Activated naive CD8-positive, alpha-beta T cell treated with anti-CD3 and anti-CD28 coated beads for 36 hours (primary cell): ENCODE results near the gene PAPPA2. TPM values are rescaled to one million over a fixed set of nuclear protein-coding genes. Genes with fewer than 3 reads are reported as not detected.

Experiments used
- DNase-seq: peaks from one replicate; pipeline ENCODE4 v3.0.0; 2021
- H3K27ac Mint-ChIP-seq: one replicate; pipeline ENCODE4 v1.8.0; 2022; ENCODE audit warnings: mild to moderate bottlenecking, moderate library complexity, mixed read lengths
- H3K27me3 Mint-ChIP-seq: one replicate; pipeline ENCODE4 v1.8.0; 2022; ENCODE audit warnings: mild to moderate bottlenecking, mixed read lengths
- H3K36me3 Mint-ChIP-seq: one replicate; pipeline ENCODE4 v1.8.0; 2021; ENCODE audit warnings: mild to moderate bottlenecking, mixed read lengths
- H3K4me1 Mint-ChIP-seq: one replicate; pipeline ENCODE4 v1.8.0; 2021; ENCODE audit warnings: mixed read lengths
- H3K4me3 Mint-ChIP-seq: one replicate; pipeline ENCODE4 v1.8.0; 2022; ENCODE audit warnings: mild to moderate bottlenecking, moderate library complexity, mixed read lengths
- H3K9me3 Mint-ChIP-seq: one replicate; pipeline ENCODE4 v1.8.0; 2022; ENCODE audit warnings: mixed read lengths
- total RNA-seq, 2 experiments: library from RNA; stranded (reverse); gene quantifications; one replicate each; pipeline ENCODE4 v1.2.3, GENCODE V29; 2021

Gene PAPPA2
- total RNA-seq, 2 experiments from 2014 or later: 0.12 to 0.52 TPM

DNA sequence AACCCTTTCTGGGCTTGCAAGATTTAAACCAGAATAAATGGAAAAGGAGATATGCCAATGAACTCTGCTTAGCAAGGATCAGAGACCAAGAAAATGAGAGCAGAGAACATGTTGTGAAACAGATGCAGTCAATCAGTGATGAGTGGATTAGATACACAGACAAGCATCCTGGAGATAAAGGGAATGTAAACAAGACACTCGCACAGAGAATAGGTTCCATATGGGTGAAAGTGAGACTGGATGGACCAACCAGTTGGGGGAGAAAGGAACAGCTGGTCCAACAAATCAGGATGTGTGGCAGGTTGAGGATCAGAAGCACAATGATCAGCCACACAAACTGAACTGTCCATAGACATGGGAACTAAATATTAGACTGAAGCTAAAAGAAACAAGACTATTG lies 363.3 kb downstream of the PAPPA2 start:
- no peaks in the 10 kb centered on the region for H3K9me3 Mint-ChIP-seq
- no peaks in the 10 kb centered on the region for H3K27me3 Mint-ChIP-seq
- H3K27ac Mint-ChIP-seq: no peak overlapping the region
- no peaks in the 10 kb centered on the region for H3K4me1 Mint-ChIP-seq
- no peaks in the 10 kb centered on the region for H3K36me3 Mint-ChIP-seq
- H3K4me3 Mint-ChIP-seq: no peak overlapping the region
- DNase-seq: no peak

DNA sequence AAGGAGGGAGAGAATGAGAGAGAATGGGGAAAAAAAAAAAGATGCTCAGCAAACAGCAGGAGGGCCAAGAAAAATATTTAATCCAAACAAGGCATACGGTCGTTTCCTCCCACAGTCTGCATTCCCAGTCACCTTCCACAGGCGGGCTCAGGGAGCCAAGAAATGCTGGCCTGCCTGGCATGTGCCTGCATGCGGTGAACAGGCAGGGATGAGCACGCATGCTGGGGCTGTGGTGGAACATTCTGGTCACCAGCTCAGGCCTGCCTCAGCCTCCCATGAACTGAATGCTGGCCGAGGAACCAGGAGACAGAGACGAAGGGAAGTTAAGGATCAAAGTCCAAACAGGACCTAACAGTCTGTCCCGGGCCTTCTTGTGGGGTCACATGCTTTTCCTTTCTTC lies 366.3 kb downstream of the PAPPA2 start:
- Mint-ChIP-seq H3K4me1 (no peaks in the 10 kb centered on the region), H3K36me3 (no peaks in the 10 kb centered on the region), H3K9me3 (no peaks in the 10 kb centered on the region), H3K4me3 (no peak overlapping the region), H3K27me3 (no peaks in the 10 kb centered on the region), H3K27ac (no peak overlapping the region)
- no peak for DNase-seq

DNA sequence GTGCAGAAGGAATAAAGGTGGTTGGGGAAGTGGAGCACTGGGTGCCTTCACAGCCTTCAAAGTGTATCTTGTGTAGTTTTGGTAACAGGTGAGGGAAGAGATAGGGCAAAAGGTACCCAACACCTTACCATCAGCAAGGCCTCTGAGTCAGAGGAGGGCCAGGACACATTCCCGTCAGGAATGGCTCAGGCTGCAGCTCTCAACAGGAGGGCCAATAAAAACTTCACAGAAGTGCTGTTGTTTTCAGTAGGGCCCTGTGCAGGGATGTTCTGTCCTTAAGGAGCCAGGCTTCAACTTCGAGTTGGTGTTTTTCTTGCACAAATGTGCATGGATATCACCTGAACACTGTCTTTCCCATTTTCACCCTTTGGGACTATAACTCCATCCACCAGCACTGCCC lies 368.2 kb downstream of the PAPPA2 start:
- no peak overlapping the region for H3K27ac Mint-ChIP-seq
- no peak for DNase-seq
- H3K27me3 Mint-ChIP-seq: no peaks in the 10 kb centered on the region
- no peaks in the 10 kb centered on the region for H3K36me3 Mint-ChIP-seq
- H3K4me1 Mint-ChIP-seq: no peaks in the 10 kb centered on the region
- H3K4me3 Mint-ChIP-seq: no peak overlapping the region
- H3K9me3 Mint-ChIP-seq: no peaks in the 10 kb centered on the region

DNA sequence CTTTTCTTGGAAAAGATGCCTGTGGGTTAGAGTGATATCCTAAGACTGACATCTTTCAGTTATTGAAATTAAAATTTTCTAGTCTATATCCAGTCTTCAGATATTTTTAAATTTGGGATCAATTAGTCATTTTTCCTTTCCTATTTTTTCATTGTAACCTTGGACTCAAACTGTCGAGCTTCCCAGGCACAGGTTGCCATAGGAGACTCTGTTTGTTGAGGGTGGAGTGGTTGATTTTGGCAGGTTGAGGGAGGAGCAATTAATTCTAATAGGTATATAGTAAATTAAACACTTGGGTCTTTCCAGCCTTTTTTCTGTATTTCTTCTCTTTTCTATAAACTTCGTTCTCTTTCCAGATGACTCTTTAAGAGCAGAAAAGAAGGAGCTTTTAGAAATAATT lies 374.7 kb downstream of the PAPPA2 start:
- no peak overlapping the region for H3K27ac Mint-ChIP-seq
- H3K9me3 Mint-ChIP-seq: no peaks in the 10 kb centered on the region
- no peak overlapping the region for H3K4me3 Mint-ChIP-seq
- no peaks in the 10 kb centered on the region for H3K36me3 Mint-ChIP-seq
- no peak for DNase-seq
- no peaks in the 10 kb centered on the region for H3K27me3 Mint-ChIP-seq
- H3K4me1 Mint-ChIP-seq: no peaks in the 10 kb centered on the region

DNA sequence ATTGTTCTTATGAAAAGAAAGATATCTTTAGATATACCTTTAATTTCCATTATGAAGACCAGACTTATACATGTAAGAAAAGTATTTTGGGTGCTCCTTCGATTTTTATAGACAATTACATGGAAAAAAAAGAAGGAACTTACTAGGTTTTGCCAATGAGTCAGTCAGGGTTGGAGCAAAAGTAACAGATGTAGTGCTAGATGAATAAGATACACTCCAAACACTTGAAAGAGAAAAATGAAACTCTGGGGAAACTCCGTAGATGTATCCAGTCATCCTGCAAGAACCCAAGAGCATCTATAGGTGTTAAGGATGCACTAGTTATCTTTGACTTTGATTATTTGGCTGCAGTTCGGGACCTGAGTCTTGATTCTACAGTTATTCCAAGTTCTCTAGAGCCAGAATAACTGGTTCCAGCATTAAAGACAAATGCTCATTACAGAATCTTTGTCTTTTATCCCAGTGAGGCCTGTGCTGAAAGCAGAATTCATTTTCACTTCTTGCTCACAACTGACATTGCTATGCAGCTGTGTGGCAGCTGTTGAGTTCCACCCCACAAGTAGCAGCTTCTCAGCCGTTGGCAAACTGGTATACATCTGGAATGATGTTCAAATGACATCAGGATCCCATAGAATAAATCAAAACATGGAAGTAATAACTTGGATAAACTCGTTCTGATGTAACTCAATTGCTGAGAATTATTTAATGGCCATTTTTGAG lies 375.5 kb downstream of the PAPPA2 start:
- H3K27me3 Mint-ChIP-seq: no peaks in the 10 kb centered on the region
- H3K4me1 Mint-ChIP-seq: no peaks in the 10 kb centered on the region
- H3K36me3 Mint-ChIP-seq: no peaks in the 10 kb centered on the region
- no peak overlapping the region for H3K4me3 Mint-ChIP-seq
- DNase-seq: no peak
- no peak overlapping the region for H3K27ac Mint-ChIP-seq
- no peaks in the 10 kb centered on the region for H3K9me3 Mint-ChIP-seq

DNA sequence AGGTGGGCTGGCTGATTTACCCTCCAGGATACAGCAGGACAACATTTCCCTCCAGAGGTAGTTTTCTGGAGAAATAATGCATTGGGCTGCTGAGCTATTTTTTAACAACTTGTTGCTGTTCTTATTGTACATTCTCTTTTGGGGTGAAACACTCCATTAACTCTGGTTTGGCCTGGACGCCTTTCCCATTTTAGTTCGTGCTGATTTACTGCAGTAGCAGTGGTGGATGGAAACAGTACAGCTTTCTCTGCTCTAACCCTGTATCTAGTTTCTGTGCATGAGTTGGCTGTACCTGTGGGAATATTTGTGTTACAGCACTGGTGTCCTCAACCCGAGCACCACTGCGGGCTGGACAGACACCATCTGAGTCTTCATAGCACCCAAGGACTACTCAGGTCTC lies 376.2 kb downstream of the PAPPA2 start:
- H3K9me3 Mint-ChIP-seq: no peaks in the 10 kb centered on the region
- no peaks in the 10 kb centered on the region for H3K4me1 Mint-ChIP-seq
- no peak overlapping the region for H3K27ac Mint-ChIP-seq
- H3K36me3 Mint-ChIP-seq: no peaks in the 10 kb centered on the region
- no peak overlapping the region for H3K4me3 Mint-ChIP-seq
- no peaks in the 10 kb centered on the region for H3K27me3 Mint-ChIP-seq
- no peak for DNase-seq

DNA sequence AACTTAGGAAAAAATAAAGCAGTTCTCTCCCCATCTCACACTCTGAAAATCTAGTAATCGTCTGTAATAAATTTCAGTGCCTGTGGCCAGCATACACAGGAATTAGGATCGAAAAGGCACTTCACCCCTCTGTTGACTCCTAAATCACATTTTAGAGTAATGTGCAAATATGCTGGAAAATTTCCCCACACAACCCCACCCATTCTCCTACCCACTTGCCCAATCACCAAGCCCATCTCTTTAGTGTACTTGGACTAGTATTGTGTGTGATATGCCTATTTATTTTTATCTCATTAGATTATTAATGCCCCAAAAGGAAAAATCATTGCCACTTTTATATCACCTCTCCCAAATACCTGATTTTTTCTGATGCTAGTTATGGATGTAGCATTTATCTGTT lies 378.3 kb downstream of the PAPPA2 start:
- Mint-ChIP-seq H3K9me3 (no peaks in the 10 kb centered on the region), H3K27ac (no peak overlapping the region), H3K4me3 (no peak overlapping the region), H3K4me1 (no peaks in the 10 kb centered on the region), H3K36me3 (no peaks in the 10 kb centered on the region), H3K27me3 (peaks cover 5% of the 10 kb centered on the region)
- no peak for DNase-seq

DNA sequence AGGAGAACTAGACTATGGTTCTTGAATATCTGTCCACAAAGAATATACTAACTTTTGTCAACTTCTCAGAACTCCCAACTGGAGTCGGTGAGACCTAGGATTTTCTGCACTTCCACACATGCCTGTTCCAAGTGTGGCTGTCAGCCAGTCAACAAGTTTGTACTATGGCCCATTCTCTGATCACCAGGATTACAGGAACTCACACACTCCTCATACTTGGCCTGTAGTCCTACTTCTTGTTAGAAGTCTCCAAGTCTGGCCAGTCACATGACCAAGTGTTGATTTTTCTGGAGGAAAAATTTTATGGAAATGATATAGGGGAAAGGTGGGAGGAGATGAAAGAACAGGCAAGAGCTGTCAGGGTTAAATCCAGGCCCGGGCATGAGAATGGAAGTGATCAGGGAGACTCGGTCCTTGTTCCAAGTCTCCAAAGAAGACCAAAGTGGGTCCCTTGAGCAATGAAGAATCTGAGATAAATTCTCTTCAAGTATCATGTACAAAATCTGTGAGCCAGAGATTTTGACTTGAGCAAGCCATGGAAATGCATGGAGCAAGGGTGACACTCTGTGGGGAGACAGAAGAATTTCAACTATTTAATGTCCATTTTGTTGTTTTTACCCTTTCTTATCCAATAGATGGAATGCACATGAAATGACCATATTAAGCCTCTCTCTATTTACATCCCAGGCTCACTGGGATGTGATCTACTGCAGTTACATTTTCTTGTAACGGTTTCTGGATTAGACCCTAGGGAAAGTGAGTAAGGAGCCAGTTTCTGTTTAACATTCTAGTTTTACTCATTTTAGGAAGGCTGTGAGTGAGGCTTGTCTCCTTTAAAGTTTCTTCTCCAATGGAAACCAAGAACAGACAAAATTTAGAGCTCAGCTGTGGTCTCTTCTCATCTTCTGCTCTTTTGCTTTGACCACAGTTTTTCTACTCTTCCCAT lies 380.6 kb downstream of the PAPPA2 start:
- Mint-ChIP-seq H3K4me3 (no peak overlapping the region), H3K27ac (no peak overlapping the region), H3K9me3 (no peaks in the 10 kb centered on the region), H3K36me3 (no peaks in the 10 kb centered on the region), H3K27me3 (peaks cover 5% of the 10 kb centered on the region), H3K4me1 (no peaks in the 10 kb centered on the region)
- no peak for DNase-seq

DNA sequence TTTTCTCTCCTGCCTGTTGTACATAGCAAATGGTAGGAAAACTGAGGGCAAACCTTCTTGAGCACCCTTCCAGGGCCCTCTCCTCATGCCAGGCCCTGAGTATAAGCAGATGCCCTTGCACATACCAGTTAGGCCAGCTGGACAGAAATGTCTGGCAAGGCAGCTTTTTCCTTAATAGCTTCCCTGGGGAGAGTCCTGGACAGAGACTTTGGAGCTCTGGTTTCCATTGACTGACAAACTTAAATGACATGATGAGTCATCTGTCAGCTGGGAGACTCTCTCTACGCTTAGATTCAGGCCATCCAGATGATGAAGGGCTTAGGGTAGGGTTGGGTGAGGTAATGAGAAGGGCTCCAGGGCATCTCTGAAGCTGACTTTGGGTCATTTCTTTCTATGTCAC lies 384.1 kb downstream of the PAPPA2 start:
- Mint-ChIP-seq H3K27ac (no peak overlapping the region), H3K4me3 (no peak overlapping the region), H3K4me1 (no peaks in the 10 kb centered on the region), H3K9me3 (no peaks in the 10 kb centered on the region), H3K27me3 (peaks cover 5% of the 10 kb centered on the region), H3K36me3 (no peaks in the 10 kb centered on the region)
- no peak for DNase-seq

DNA sequence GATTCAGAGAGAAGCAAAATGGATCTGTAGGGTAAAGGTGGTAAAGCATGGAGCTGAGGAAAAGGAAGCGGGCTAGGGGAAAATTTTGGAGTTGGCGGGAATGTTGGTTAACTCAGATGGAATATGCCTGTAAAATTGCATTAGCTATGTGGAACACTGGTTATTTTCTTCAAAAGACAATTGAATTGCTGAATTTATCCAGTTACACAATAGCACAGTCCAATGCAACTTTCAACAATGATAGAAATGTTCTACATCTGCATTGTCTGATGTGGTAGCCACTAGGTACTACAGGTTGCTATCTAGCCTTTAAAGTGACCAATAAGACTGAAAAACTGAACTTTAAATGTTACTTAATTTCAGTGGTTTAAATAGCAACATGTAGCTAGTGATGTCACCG lies 386.3 kb downstream of the PAPPA2 start:
- peaks cover 5% of the 10 kb centered on the region for H3K27me3 Mint-ChIP-seq
- H3K4me1 Mint-ChIP-seq: no peaks in the 10 kb centered on the region
- no peak for DNase-seq
- H3K9me3 Mint-ChIP-seq: no peaks in the 10 kb centered on the region
- no peaks in the 10 kb centered on the region for H3K36me3 Mint-ChIP-seq
- no peak overlapping the region for H3K4me3 Mint-ChIP-seq
- no peak overlapping the region for H3K27ac Mint-ChIP-seq

DNA sequence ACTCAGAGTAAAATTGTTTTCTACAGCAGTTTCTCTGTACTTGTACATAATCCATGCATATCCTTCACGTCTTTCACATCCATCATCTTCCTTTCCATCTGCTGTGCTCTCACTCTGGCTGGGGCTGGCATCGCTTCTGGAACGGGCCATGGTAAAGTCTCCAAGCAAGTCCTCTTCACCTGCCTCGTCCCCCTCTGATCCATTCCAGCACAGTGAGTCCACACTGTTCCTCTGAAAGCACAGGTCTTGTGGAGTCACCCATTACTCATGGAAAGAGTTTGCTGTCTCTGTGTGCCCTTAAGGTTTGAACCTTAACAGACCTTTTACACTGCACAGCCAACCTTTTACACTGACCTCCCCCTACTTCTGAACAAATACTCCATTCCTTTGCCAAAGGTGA lies 387.9 kb downstream of the PAPPA2 start:
- Mint-ChIP-seq H3K36me3 (no peaks in the 10 kb centered on the region), H3K4me3 (no peak overlapping the region), H3K9me3 (no peaks in the 10 kb centered on the region), H3K27me3 (no peaks in the 10 kb centered on the region), H3K4me1 (no peaks in the 10 kb centered on the region), H3K27ac (no peak overlapping the region)
- DNase-seq: no peak

DNA sequence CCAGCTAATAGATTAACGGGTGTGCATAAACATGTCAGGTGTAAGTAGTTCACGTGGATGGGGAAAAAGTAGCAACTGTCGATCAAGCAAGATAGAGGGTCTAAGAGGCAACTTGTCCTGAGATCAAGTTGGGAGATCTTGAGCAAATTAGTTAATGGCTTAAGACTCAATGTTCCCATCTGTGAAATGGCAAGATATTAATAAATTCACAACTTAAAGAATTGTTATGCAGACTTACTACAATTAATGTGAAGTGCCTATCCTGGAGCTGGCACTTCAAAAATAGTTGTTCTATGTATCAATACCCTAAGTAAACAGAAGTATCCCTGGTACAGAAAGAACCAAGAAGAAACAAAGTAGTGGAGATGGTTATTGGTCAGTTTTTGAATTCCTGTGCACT lies 389.1 kb downstream of the PAPPA2 start:
- H3K27me3 Mint-ChIP-seq: no peaks in the 10 kb centered on the region

DNA sequence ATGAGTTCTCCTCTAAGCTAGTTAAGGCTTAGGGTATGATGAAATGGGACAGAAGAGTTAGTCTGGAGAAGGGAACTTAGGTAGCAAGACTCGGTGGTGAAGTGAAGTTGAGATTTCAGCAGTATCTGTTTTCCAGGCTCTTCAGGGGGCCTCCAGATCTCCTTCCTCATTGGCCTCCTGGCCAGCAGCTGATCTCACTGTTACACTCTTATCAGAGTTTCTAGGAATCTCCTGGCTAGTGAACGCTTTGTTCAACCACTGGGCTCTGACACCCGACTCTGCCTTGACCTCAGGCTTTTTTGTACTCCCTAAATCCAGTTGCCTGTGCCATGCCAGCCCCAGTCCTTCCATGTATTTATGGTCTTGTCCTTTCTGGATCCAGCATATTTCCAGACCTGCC lies 390.5 kb downstream of the PAPPA2 start:
- Mint-ChIP-seq H3K27ac (no peak overlapping the region), H3K9me3 (no peaks in the 10 kb centered on the region), H3K4me3 (no peak overlapping the region), H3K27me3 (no peaks in the 10 kb centered on the region), H3K36me3 (no peaks in the 10 kb centered on the region), H3K4me1 (no peaks in the 10 kb centered on the region)
- no peak for DNase-seq

More for the DNA sequence above, 389.1 kb downstream of the PAPPA2 start:
- no peaks in the 10 kb centered on the region for H3K36me3 Mint-ChIP-seq
- no peak overlapping the region for H3K4me3 Mint-ChIP-seq
- H3K4me1 Mint-ChIP-seq: no peaks in the 10 kb centered on the region
- no peak for DNase-seq
- no peaks in the 10 kb centered on the region for H3K9me3 Mint-ChIP-seq
- H3K27ac Mint-ChIP-seq: no peak overlapping the region

DNA sequence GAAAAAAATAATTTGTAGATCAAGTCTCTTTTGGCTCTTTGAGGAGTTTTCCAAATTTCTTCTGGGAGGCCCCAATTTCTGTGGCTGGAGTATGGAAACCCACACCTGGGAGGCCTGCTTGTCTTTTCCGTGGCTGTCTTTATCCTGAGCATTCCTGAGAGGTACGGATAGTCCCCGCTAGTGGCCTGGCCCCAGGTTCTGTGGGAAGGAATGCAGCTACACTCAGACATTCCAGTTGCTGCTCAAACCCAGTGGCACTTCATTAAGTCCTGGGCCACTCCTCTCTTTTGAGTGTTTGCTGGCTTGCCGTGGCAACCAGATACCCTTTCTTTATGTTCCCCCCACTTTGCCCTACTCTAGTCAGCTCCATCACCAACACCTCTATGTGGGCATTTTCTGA lies 391.1 kb downstream of the PAPPA2 start:
- Mint-ChIP-seq H3K36me3 (no peaks in the 10 kb centered on the region), H3K9me3 (no peaks in the 10 kb centered on the region), H3K27ac (no peak overlapping the region), H3K27me3 (no peaks in the 10 kb centered on the region), H3K4me3 (no peak overlapping the region), H3K4me1 (no peaks in the 10 kb centered on the region)
- no peak for DNase-seq

DNA sequence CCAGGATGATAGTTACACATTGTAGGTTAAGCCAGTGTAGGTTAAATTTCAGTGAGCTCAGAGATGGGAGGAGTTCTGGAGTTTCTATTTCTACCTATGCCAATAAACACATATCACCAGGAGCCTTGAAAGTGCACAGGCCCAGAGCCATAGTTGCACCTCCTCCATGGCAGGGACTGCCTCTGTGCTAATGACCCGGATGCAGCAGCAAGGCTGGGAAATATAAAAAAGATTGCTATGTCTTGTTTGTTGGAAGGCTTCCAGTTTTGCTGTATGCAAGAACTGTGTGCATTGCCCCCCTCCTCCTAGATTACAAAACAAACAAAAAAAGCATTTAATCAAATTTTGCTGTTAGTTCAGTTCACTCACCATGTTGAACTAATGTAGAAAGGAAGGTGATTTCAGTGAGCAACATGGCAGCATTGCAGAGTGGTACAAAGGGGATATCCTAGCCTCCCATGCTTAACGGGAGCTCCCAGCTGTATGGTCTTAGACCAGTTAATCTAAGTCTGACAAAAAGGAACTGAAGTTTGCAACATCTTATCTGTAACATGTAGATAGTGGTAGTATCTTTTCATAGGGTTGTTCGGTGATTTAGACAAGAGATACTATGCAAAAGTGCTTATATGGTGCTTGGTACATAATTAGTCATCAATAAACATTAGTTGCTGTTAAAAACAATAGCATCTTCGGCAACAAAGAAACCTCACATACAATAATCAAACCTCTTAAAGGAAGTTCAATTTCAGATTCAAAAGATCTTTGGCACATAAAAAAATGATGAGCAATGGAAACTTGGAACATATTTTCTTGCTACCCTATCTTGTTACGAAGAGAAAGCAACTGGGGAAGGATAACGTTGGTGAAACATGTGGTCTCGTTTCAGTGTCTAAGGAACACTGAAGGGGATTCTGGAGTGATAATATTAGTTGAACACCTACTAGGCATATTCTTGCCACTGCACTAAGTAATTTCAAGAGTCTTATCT lies 392.1 kb downstream of the PAPPA2 start:
- no peaks in the 10 kb centered on the region for H3K4me1 Mint-ChIP-seq
- H3K36me3 Mint-ChIP-seq: no peaks in the 10 kb centered on the region
- no peaks in the 10 kb centered on the region for H3K27me3 Mint-ChIP-seq
- no peaks in the 10 kb centered on the region for H3K9me3 Mint-ChIP-seq
- H3K4me3 Mint-ChIP-seq: no peak overlapping the region
- H3K27ac Mint-ChIP-seq: no peak overlapping the region
- no peak for DNase-seq
